ENCODE measurements around the gene RFPL4A.
"Not testable (repeated sequence)": the region's sequence is repeated elsewhere in the genome, so short reads cannot be mapped to it uniquely, and the experiment has no call there.

DNA sequence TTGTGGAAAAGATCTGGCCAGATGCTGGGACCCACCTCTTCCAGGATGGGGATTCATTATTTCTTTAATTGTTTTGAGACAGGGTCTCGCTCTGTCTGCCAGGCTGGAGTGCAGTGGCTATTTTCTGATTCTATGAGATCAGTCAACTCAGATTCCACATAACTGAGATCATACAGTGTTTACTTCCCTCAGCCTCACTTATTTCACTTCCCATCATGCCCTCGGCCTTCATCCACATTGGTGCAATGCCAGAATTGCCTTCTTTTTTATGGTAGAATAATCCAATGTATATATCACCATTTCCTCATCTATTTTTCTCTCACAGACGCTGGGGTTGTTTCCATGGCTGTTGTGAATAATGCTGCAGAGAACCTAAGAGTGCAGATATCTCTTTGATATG is 10.7 kb downstream of the RFPL4A start:
- TF ChIP-seq, protein P1, sequence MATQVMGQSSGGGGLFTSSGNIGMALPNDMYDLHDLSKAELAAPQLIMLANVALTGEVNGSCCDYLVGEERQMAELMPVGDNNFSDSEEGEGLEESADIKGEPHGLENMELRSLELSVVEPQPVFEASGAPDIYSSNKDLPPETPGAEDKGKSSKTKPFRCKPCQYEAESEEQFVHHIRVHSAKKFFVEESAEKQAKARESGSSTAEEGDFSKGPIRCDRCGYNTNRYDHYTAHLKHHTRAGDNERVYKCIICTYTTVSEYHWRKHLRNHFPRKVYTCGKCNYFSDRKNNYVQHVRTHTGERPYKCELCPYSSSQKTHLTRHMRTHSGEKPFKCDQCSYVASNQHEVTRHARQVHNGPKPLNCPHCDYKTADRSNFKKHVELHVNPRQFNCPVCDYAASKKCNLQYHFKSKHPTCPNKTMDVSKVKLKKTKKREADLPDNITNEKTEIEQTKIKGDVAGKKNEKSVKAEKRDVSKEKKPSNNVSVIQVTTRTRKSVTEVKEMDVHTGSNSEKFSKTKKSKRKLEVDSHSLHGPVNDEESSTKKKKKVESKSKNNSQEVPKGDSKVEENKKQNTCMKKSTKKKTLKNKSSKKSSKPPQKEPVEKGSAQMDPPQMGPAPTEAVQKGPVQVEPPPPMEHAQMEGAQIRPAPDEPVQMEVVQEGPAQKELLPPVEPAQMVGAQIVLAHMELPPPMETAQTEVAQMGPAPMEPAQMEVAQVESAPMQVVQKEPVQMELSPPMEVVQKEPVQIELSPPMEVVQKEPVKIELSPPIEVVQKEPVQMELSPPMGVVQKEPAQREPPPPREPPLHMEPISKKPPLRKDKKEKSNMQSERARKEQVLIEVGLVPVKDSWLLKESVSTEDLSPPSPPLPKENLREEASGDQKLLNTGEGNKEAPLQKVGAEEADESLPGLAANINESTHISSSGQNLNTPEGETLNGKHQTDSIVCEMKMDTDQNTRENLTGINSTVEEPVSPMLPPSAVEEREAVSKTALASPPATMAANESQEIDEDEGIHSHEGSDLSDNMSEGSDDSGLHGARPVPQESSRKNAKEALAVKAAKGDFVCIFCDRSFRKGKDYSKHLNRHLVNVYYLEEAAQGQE (IDR thresholded peaks at IDR 0.05; ENCODE audit: low read depth, low read length) = not testable (repeated sequence)
- TF ChIP-seq, protein P2, sequence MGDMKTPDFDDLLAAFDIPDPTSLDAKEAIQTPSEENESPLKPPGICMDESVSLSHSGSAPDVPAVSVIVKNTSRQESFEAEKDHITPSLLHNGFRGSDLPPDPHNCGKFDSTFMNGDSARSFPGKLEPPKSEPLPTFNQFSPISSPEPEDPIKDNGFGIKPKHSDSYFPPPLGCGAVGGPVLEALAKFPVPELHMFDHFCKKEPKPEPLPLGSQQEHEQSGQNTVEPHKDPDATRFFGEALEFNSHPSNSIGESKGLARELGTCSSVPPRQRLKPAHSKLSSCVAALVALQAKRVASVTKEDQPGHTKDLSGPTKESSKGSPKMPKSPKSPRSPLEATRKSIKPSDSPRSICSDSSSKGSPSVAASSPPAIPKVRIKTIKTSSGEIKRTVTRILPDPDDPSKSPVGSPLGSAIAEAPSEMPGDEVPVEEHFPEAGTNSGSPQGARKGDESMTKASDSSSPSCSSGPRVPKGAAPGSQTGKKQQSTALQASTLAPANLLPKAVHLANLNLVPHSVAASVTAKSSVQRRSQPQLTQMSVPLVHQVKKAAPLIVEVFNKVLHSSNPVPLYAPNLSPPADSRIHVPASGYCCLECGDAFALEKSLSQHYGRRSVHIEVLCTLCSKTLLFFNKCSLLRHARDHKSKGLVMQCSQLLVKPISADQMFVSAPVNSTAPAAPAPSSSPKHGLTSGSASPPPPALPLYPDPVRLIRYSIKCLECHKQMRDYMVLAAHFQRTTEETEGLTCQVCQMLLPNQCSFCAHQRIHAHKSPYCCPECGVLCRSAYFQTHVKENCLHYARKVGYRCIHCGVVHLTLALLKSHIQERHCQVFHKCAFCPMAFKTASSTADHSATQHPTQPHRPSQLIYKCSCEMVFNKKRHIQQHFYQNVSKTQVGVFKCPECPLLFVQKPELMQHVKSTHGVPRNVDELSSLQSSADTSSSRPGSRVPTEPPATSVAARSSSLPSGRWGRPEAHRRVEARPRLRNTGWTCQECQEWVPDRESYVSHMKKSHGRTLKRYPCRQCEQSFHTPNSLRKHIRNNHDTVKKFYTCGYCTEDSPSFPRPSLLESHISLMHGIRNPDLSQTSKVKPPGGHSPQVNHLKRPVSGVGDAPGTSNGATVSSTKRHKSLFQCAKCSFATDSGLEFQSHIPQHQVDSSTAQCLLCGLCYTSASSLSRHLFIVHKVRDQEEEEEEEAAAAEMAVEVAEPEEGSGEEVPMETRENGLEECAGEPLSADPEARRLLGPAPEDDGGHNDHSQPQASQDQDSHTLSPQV (IDR thresholded peaks at IDR 0.05) = not testable (repeated sequence)
- TF ChIP-seq ASH2L (IDR thresholded peaks at IDR 0.05; ENCODE audit: borderline replicate concordance, low read depth); EP300 (IDR thresholded peaks at IDR 0.05; ENCODE audit: borderline replicate concordance in 1 of 2, control insufficient read depth in 1 of 2, low read depth in 2 of 2, low read length in 2 of 2); GABPA (IDR thresholded peaks at IDR 0.05; ENCODE audit: low read depth): not testable (repeated sequence)

All from GM12878 (cell line).